KBM-7 (cell line): ENCODE measurements around the gene TMEM106C.

Source experiments
- DNase-seq: peaks from one replicate; pipeline ENCODE4 v3.0.0-alpha.2; 2015
- in situ Hi-C: fragments of 300-500 bp; cut with MboI; formaldehyde crosslinking; loops from 2 replicates; pipeline ENCODE4 v1.14.3; 2020; ENCODE audit warnings: low sequenced_read_pairs, low pct_unique_long_range_greater_than_20kb, mixed read lengths

TMEM106C gene

DNA sequence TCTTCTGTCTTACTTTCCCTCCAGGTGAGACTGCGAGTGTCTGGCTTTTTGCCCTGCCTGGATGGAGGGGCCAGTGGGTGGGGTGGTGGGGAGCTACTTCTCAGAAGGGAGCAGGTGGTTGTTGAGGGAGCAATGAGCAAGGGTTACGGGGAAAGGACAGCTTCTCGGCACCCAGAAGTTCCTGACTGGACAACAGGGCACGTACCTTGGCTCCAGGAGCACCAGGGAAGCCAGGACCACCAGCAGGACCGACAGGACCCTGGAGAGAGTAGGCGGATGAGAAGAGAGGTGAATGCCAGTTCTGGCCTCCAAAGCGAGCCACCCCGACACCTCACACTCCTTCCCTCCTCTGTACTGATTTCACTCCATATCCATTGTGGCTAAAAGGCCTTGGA is 25.6 kb downstream of the TMEM106C start:
- no peak for DNase-seq
- in situ Hi-C loops: no loop called here

GRCh38 chr12:47989666-47990065 is 26.3 kb downstream of the TMEM106C start:
- in situ Hi-C loops: no loop called here
- no peak for DNase-seq

DNA sequence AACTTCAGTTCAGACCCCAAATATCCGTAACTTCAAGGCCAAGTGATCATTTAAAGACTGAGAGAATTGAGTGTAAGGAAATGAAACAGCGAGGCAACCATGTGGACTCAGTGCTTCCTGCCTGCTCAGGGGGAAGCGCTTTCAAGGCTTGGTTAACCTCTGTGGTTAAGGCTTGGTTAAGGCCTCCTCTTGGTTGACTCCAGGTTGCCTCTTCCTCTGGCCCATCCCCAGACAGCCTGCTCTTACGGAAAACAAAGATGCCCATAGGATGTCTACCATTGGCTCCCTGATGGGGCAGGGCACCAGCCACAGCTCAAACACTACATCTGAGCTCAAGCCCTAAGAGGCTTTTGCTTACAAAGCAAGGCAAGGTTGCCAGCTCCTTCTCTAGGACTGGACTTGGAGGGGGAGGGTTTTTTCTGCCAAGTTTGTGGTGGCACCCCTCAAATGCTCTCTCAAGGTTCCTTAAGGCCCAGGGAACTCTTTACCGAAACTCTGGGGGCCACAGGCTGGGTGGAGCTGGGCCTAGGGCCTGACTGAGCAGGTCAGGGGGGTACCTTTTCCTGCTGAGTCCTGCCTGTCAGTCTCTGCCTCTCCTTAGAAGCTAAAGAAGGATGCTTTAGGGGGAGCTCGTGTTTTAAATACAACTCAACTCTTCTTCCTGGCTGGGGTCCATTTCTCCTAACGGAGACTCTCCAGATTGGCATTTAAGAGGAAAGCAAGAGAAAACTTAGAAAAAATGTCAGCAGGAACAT is 27.1 kb downstream of the TMEM106C start:
- DNase-seq: peak; percentile 22
- in situ Hi-C loops: no loop called here

GRCh38 chr12:47991106-47992061 is 28.0 kb downstream of the TMEM106C start:
- DNase-seq: no peak
- in situ Hi-C loops: no loop called here

GRCh38 chr12:47992776-47993175 is 29.4 kb downstream of the TMEM106C start:
- no peak for DNase-seq
- in situ Hi-C loops: no loop called here

- in situ Hi-C loops: no loop called here
- DNase-seq: no peak
These were observed 30.1 kb downstream of the TMEM106C start for GRCh38 chr12:47993491-47993890.

GRCh38 chr12:47995981-47996401 is 32.6 kb downstream of the TMEM106C start:
- in situ Hi-C loops: no loop called here
- DNase-seq: no peak

- in situ Hi-C loops: no loop called here
- no peak for DNase-seq
These were observed 33.9 kb downstream of the TMEM106C start for GRCh38 chr12:47997321-47997720.

GRCh38 chr12:47999816-48000215 is 36.4 kb downstream of the TMEM106C start:
- no peak for DNase-seq
- in situ Hi-C loops: no loop called here

GRCh38 chr12:48000878-48001504 is 37.6 kb downstream of the TMEM106C start:
- in situ Hi-C loops: no loop called here
- DNase-seq: no peak

GRCh38 chr12:48001505-48002413 is 38.4 kb downstream of the TMEM106C start:
- peak; percentile 46 for DNase-seq
- in situ Hi-C loops: no loop called here

- in situ Hi-C loops: no loop called here
- DNase-seq: no peak
These were observed 39.0 kb downstream of the TMEM106C start for GRCh38 chr12:48002414-48002730.

DNA sequence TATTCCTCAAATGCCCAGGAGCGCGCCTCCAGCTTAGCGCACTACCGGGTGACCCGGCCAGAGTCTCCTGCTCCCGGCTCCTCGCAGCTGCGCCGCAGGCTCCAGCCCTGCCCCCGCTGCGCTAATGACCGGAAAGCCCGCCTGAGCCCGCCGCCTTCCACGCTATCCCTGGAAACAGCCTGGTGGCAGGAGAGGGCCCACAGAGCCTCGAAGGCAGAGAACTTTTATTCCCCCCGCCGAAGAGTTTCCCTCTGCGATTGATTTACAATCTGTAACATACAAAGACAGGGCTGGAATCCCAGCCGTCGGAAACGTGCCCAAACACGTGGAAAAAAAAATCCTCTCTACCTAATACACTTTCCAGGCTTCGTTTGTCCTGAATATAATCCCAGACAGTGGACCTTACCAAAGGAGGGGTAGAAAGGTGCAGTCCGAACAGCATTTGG is 39.4 kb downstream of the TMEM106C start:
- in situ Hi-C loops: no loop called here
- DNase-seq: no peak

- in situ Hi-C loops: no loop called here
- DNase-seq: no peak
These were observed 40.0 kb downstream of the TMEM106C start for GRCh38 chr12:48003226-48004052.

- peak; percentile 50 for DNase-seq
- in situ Hi-C loops: no loop called here
These were observed 40.9 kb downstream of the TMEM106C start, which contains the start of gene COL2A1 for GRCh38 chr12:48004053-48004941. TSS of gene COL2A1 (minus strand) at chr12:48004476. CDS start at chr12:48004321, 155 bp downstream.

GRCh38 chr12:48005001-48005749 is 41.8 kb downstream of the TMEM106C start:
- in situ Hi-C loops: no loop called here

GRCh38 chr12:48005750-48006021 is 42.3 kb downstream of the TMEM106C start:
- DNase-seq: no peak
- in situ Hi-C loops: no loop called here

More at GRCh38 chr12:48005001-48005749, 41.8 kb downstream of the TMEM106C start:
- DNase-seq: no peak
